A549 (cell line): ENCODE measurements around the gene TAF4. TPM values are rescaled to one million over a fixed set of nuclear protein-coding genes. Genes with fewer than 3 reads are reported as not detected.

Experiments used
- ATAC-seq, 2 experiments: fragments of 200-7000 bp in 1 of 2; fragments of >200 bp in 1 of 2; cut with Nextera tagmentation in 1 of 2; cut with Tn5 transposase in 1 of 2; 3 replicates each; pipeline versions ENCODE4 v1.8.0 to v1.9.1; 2018 to 2020; ENCODE audit warnings: mild to moderate bottlenecking in 1 of 2, moderate library complexity in 1 of 2
- CTCF ChIA-PET: fragments of 300-600 bp; sonication (Branson Sonifier 250); formaldehyde crosslinking; extraction: SDS; loops from one replicate; lab custom pipeline; 2021; ENCODE audit warnings: antibody characterized with exemption, inconsistent platforms; lab: Yijun Ruan, JAX
- POLR2A ChIA-PET: fragments of 350-600 bp; formaldehyde crosslinking; extraction: SDS; loops from one replicate; lab custom pipeline; 2021; ENCODE audit warnings: antibody characterized with exemption, inconsistent platforms; lab: Yijun Ruan, JAX
- DNase-seq, 2 experiments: peaks; one replicate each; pipeline versions ENCODE4 v3.0.0 to v3.0.0-alpha.2; 2011 to 2016; ENCODE audit warnings: low read depth in 1 of 2, low spot score in 1 of 2
- FAIRE-seq: peaks from 2 replicates; lab custom pipeline; 2011; peaks lifted over from hg19 to GRCh38; lab: Jason Lieb, UNC
- H3K27ac ChIP-seq, 2 experiments: fragments of >200 bp; sonication (Bioruptor Twin); formaldehyde crosslinking; 3 replicates each; pipeline ENCODE4 v1.5.1; 2016 to 2017
- H3K4me1 ChIP-seq: fragments of >200 bp; sonication (Bioruptor Twin); formaldehyde crosslinking; 3 replicates; pipeline ENCODE4 v1.6.1; 2016
- H3K4me2 ChIP-seq: fragments of >200 bp; sonication (Bioruptor Twin); formaldehyde crosslinking; 3 replicates; pipeline ENCODE4 v1.6.1; 2016
- H3K4me3 ChIP-seq: fragments of >200 bp; sonication (Bioruptor Twin); formaldehyde crosslinking; 3 replicates; pipeline ENCODE4 v1.5.1; 2016
- H3K9me3 ChIP-seq: fragments of >200 bp; sonication (Bioruptor Twin); formaldehyde crosslinking; 3 replicates; pipeline ENCODE4 v1.6.1; 2016
- BHLHE40 ChIP-seq: IDR thresholded peaks from 2 replicates; pipeline ENCODE4 v1.6.1; 2012; ENCODE audit warnings: low read depth, low read length, inconsistent platforms
- CHD2 ChIP-seq: fragments of 150-350 bp; IDR thresholded peaks from 2 replicates; pipeline ENCODE4 v1.6.1; 2014; ENCODE audit warnings: low read length; ENCODE audit not compliant: partially characterized antibody
- ESRRA ChIP-seq: fragments of 150-350 bp; IDR thresholded peaks from 2 replicates; pipeline ENCODE4 v1.6.1; 2014; ENCODE audit warnings: mild to moderate bottlenecking, low read length, borderline replicate concordance
- FOXS1 ChIP-seq: fragments of 250-450 bp; sonication (Bioruptor Pico); IDR thresholded peaks from 2 replicates; pipeline ENCODE4 v1.5.0; 2020; ENCODE audit warnings: mild to moderate bottlenecking, moderate library complexity
- GATA3 ChIP-seq: IDR thresholded peaks from 2 replicates; pipeline ENCODE4 v1.6.1; 2012; ENCODE audit warnings: borderline replicate concordance
- HDAC2 ChIP-seq: fragments of 200-600 bp; sonication (generic); IDR thresholded peaks from 2 replicates; pipeline ENCODE4 v1.6.1; 2016
- HOXB5 ChIP-seq: fragments of 250-450 bp; sonication (Bioruptor Pico); IDR thresholded peaks from 2 replicates; pipeline ENCODE4 v1.5.0; 2020; ENCODE audit warnings: mild to moderate bottlenecking, moderate library complexity
- KDM1A ChIP-seq: fragments of 200-600 bp; sonication (generic); IDR thresholded peaks from 2 replicates; pipeline ENCODE4 v1.6.1; 2016; ENCODE audit warnings: low read depth, mild to moderate bottlenecking
- KDM5A ChIP-seq: fragments of 200-600 bp; sonication (generic); IDR thresholded peaks from 2 replicates; pipeline ENCODE4 v1.6.1; 2016; ENCODE audit warnings: antibody characterized with exemption, mild to moderate bottlenecking
- MAFK ChIP-seq: fragments of 450-650 bp; IDR thresholded peaks from 2 replicates; pipeline ENCODE4 v1.6.1; 2014; ENCODE audit not compliant: partially characterized antibody
- MAZ ChIP-seq: fragments of 150-350 bp; IDR thresholded peaks from 2 replicates; pipeline ENCODE4 v1.6.1; 2014; ENCODE audit warnings: antibody characterized with exemption, low read depth, low read length, borderline replicate concordance
- MYC ChIP-seq: IDR thresholded peaks from 2 replicates; pipeline ENCODE4 v1.6.1; 2012; ENCODE audit warnings: mild to moderate bottlenecking, inconsistent platforms, low read length, improper control_type of control experiment, borderline replicate concordance
- NFE2L2 ChIP-seq: fragments of 150-350 bp; conservative IDR thresholded peaks from 2 replicates; pipeline ENCODE4 v1.6.1; 2014; ENCODE audit warnings: low read length
- NPAS2 ChIP-seq: fragments of 250-450 bp; sonication (Bioruptor Pico); IDR thresholded peaks from 2 replicates; pipeline ENCODE4 v1.8.0; 2022; ENCODE audit warnings: mild to moderate bottlenecking, moderate library complexity, borderline replicate concordance
- POLR2AphosphoS2 ChIP-seq: conservative IDR thresholded peaks from 2 replicates; pipeline ENCODE4 v1.6.1; 2012; ENCODE audit warnings: low read length, improper control_type of control experiment, inconsistent platforms
- RAD21 ChIP-seq, 2 experiments: fragments of >200 bp in 1 of 2; sonication (Bioruptor Twin) in 1 of 2; formaldehyde crosslinking in 1 of 2; IDR thresholded peaks in 1 of 2; conservative IDR thresholded peaks in 1 of 2; 2 replicates in 1 of 2; 3 replicates in 1 of 2; pipeline ENCODE4 v1.6.1; 2012 to 2018; ENCODE audit warnings: inconsistent platforms in 1 of 2
- RARB ChIP-seq: fragments of 250-450 bp; sonication (Bioruptor Pico); IDR thresholded peaks from 2 replicates; pipeline ENCODE4 v1.8.0; 2021; ENCODE audit warnings: mild to moderate bottlenecking, moderate library complexity
- RNF2 ChIP-seq: fragments of 200-600 bp; sonication (generic); IDR thresholded peaks from 2 replicates; pipeline ENCODE4 v1.6.1; 2016; ENCODE audit warnings: low read depth, mild to moderate bottlenecking, antibody characterized with exemption, moderate library complexity, borderline replicate concordance
- TFCP2L1 ChIP-seq: fragments of 250-450 bp; sonication (Bioruptor Pico); IDR thresholded peaks from 2 replicates; pipeline ENCODE4 v1.5.0; 2021; ENCODE audit warnings: mild to moderate bottlenecking
- ZFP36 ChIP-seq: fragments of 450-650 bp; IDR thresholded peaks from 2 replicates; pipeline ENCODE4 v1.6.1; 2014; ENCODE audit warnings: borderline replicate concordance; ENCODE audit not compliant: partially characterized antibody
- WGBS: methylation state at CpG from one replicate; pipeline ENCODE4 v1.1.6; 2017; ENCODE audit errors: missing lambda C conversion rate; 5-methylcytosine and 5-hydroxymethylcytosine counted together
- polyA plus RNA-seq, 4 experiments: library from polyadenylated mRNA; depleted of rRNA in 3 of 4; stranded (reverse); fragments of >200 nt; fragmentation: RNase III in 1 of 4; extraction: RNeasy Plus Mini Kit Qiagen cat#74134 plus additional on column Dnase treatment in 1 of 4; gene quantifications; 2 replicates in 3 of 4; 3 replicates in 1 of 4; pipeline ENCODE4 v1.2.3, GENCODE V29; 2011 to 2017
- TF ChIP-seq, protein P1 (sequence below): IDR thresholded peaks from 2 replicates; pipeline ENCODE4 v1.6.1; 2012
- TF ChIP-seq, protein P2 (sequence below): fragments of 250-450 bp; sonication (Bioruptor Pico); IDR thresholded peaks from 2 replicates; pipeline ENCODE4 v1.5.0; 2021; ENCODE audit warnings: mild to moderate bottlenecking, moderate library complexity, borderline replicate concordance

TAF4 gene
- polyA plus RNA-seq, 2 of the 4 experiments (the other 2 are of a cell fraction), result 6.1 to 11.0 TPM

DNA sequence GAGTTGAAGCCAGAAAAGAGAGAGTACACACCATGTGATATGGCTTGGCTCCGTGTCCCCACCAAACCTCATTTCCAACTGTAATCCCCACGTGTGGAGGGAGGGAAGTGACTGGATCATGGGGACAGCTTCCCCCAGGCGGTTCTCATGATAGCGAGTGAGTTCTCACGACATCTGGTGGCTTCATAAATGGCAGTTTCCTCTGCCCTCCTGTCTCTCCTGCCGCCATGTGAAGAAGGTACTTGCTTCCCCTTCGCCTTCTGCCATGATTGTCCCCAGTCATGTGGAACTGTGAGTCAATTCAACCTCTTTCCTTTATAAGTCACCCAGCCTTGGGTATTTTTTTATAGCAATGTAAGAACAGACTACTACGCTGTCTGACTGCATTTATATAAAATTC is 40.3 kb downstream of the TAF4 start:
- ATAC-seq (no peak), FAIRE-seq (no peak), DNase-seq (no peak)
- ChIA-PET POLR2A (no interaction called here), CTCF (interaction anchor here (2.7 kb wide), 1 partner anchor 14 kb away, joined by 17 read pairs; no protein-coding TSS in a partner anchor)
- Histone ChIP-seq H3K9me3 (no peaks in the 10 kb centered on the region), H3K4me1 (no peaks in the 10 kb centered on the region), H3K27ac (no peak overlapping the region), H3K4me2 (no peak overlapping the region), H3K4me3 (no peak overlapping the region)
- 91% methylated on average over 8 of the region's 8 CpGs for WGBS
- TF ChIP-seq ZFP36 (no peak), GATA3 (no peak), RARB (CRISPR knock-in tag) (no peak), MYC (no peak)
- TF ChIP-seq, all 56 proteins: peak for 0

DNA sequence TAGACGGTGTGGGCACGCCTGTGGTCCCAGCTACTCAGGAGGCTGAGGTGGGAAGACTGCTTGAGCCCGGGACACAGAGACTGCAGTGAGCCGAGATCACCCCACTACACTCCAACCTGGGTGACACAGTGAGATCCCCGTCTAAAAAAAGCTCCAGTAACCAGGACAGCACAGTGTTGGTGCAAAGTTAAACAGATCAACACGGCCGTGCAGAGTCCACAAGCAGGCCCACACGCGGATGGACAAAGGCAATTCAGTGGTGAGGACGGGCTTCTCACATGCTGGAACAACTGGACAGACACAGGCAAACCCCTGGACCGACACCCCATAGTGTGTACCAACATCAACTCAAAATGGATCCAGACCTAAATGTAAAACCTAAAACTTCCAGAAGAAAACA is 41.7 kb downstream of the TAF4 start:
- no peak for ATAC-seq
- no peak for FAIRE-seq
- no peak for DNase-seq
- no peaks in the 10 kb centered on the region for H3K4me1 ChIP-seq
- no peak overlapping the region for H3K27ac ChIP-seq
- no peak overlapping the region for H3K4me3 ChIP-seq
- H3K9me3 ChIP-seq, result no peaks in the 10 kb centered on the region
- POLR2A ChIA-PET, result no interaction called here
- CTCF ChIA-PET, result no interaction called here
- WGBS, result 90% methylated on average over 11 of the region's 11 CpGs
- H3K4me2 ChIP-seq, result no peak overlapping the region
- no peak for TF ChIP-seq GATA3
- TF ChIP-seq NFE2L2, result no peak
- no peak for TF ChIP-seq RAD21 (conservative IDR thresholded peaks at IDR 0.05 in 1 of 2, IDR thresholded peaks at IDR 0.05 in 1 of 2)

DNA sequence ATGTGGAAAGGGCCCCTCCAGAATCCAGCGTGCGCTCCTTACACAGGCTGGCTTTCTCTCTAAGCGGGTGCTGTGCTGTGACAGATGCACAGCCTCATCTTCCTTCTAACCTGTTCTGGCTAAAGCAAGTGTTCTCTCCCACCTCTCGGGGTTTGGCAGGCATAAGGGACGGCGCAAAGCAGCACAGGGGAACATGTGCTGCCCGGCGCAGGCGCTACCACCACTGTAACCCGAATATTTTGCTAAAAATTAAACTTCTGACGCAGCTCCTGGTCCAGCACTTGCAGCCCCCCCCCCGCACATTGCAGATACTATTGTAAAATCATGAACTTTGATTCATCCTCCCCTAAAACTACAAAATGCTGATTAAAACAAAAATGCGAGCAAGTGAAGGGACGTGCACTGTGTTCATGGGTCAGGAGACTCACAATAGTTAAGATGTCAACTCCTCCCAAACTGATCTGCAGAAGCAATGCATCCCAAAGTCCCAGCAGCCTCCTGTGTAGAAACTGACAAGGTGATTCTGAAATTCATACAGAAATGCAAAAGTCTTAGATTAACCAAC is 43.0 kb downstream of the TAF4 start:
- ATAC-seq, result no peak
- no peak overlapping the region for H3K4me3 ChIP-seq
- no peak for FAIRE-seq
- 89% methylated on average over 14 of the region's 14 CpGs for WGBS
- no peaks in the 10 kb centered on the region for H3K9me3 ChIP-seq
- H3K4me1 ChIP-seq, result no peaks in the 10 kb centered on the region
- no peak for DNase-seq
- ChIA-PET CTCF (interaction anchor here (1.2 to 4.6 kb wide), 2 partner anchors 12 to 134 kb away, joined by 4 to 31 read pairs; no protein-coding TSS in a partner anchor), POLR2A (no interaction called here)
- TF ChIP-seq MAZ, result no peak
- no peak for TF ChIP-seq TFCP2L1 (CRISPR knock-in tag)
- TF ChIP-seq, protein P1, sequence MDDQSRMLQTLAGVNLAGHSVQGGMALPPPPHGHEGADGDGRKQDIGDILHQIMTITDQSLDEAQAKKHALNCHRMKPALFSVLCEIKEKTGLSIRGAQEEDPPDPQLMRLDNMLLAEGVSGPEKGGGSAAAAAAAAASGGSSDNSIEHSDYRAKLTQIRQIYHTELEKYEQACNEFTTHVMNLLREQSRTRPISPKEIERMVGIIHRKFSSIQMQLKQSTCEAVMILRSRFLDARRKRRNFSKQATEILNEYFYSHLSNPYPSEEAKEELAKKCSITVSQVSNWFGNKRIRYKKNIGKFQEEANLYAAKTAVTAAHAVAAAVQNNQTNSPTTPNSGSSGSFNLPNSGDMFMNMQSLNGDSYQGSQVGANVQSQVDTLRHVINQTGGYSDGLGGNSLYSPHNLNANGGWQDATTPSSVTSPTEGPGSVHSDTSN, result no peak
- TF ChIP-seq POLR2AphosphoS2, result no peak
- TF ChIP-seq RNF2, result no peak
- no peak for TF ChIP-seq NPAS2
- TF ChIP-seq KDM1A, result no peak
- TF ChIP-seq, protein P2, sequence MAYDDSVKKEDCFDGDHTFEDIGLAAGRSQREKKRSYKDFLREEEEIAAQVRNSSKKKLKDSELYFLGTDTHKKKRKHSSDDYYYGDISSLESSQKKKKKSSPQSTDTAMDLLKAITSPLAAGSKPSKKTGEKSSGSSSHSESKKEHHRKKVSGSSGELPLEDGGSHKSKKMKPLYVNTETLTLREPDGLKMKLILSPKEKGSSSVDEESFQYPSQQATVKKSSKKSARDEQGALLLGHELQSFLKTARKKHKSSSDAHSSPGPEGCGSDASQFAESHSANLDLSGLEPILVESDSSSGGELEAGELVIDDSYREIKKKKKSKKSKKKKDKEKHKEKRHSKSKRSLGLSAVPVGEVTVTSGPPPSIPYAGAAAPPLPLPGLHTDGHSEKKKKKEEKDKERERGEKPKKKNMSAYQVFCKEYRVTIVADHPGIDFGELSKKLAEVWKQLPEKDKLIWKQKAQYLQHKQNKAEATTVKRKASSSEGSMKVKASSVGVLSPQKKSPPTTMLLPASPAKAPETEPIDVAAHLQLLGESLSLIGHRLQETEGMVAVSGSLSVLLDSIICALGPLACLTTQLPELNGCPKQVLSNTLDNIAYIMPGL (CRISPR knock-in tag), result no peak
- TF ChIP-seq KDM5A, result no peak
- no peak for TF ChIP-seq ESRRA
- TF ChIP-seq BHLHE40, result no peak
- no peak for TF ChIP-seq FOXS1
- TF ChIP-seq HOXB5 (CRISPR knock-in tag), result no peak
- TF ChIP-seq MAFK, result no peak
- TF ChIP-seq CHD2, result no peak
- no peak for TF ChIP-seq HDAC2
- H3K27ac ChIP-seq, result no peak overlapping the region
- H3K4me2 ChIP-seq, result no peak overlapping the region
